ENCODE measurements around the gene CCDC126.

DNA sequence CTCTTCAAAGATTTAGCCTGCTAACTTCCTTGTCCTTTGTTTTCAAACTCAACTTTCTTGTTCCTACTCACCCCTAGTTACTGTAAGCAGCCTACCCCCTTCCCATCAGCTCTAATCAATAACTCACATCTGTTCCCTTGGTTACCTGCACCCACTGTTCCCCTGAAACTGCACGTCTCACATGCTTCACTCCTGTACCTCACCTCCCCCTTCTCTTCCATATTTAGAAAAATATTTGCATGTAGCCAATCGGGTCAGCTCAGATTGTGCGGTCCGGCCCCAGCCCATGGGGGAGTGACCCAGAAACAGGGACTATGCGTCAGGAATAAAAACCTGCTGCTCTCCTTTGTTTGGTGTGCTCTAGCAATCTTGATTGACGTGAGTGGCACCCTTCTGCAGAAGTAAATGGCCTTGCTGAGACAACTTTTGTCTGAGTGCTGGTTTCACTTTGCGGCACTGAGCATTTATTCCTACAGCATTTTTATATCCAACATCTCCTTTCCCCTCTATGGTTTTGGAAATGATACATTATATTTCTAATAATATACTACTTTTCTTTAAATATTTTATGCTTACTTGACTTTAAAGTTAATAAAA, 61.7 kb downstream of the CCDC126 start:
- TF ChIP-seq, protein P1, sequence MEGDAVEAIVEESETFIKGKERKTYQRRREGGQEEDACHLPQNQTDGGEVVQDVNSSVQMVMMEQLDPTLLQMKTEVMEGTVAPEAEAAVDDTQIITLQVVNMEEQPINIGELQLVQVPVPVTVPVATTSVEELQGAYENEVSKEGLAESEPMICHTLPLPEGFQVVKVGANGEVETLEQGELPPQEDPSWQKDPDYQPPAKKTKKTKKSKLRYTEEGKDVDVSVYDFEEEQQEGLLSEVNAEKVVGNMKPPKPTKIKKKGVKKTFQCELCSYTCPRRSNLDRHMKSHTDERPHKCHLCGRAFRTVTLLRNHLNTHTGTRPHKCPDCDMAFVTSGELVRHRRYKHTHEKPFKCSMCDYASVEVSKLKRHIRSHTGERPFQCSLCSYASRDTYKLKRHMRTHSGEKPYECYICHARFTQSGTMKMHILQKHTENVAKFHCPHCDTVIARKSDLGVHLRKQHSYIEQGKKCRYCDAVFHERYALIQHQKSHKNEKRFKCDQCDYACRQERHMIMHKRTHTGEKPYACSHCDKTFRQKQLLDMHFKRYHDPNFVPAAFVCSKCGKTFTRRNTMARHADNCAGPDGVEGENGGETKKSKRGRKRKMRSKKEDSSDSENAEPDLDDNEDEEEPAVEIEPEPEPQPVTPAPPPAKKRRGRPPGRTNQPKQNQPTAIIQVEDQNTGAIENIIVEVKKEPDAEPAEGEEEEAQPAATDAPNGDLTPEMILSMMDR (IDR thresholded peaks at IDR 0.05): no peak
- TF ChIP-seq POLR2A (IDR thresholded peaks at IDR 0.05): no peak
